GM18505 (cell line): ENCODE measurements around the gene DHX30.

Source experiments
- ATAC-seq: cut with Tn5 transposase; IDR thresholded peaks from one replicate; pipeline ENCODE4 v1.9.1; 2021; ENCODE audit not compliant: unreplicated experiment
- POLR2A ChIP-seq: IDR thresholded peaks from 4 replicates; pipeline ENCODE4 v1.6.1; 2011; ENCODE audit warnings: borderline replicate concordance; ENCODE audit not compliant: insufficient read depth, insufficient read length; ENCODE audit errors: extremely low read depth

The DHX30 gene

DNA sequence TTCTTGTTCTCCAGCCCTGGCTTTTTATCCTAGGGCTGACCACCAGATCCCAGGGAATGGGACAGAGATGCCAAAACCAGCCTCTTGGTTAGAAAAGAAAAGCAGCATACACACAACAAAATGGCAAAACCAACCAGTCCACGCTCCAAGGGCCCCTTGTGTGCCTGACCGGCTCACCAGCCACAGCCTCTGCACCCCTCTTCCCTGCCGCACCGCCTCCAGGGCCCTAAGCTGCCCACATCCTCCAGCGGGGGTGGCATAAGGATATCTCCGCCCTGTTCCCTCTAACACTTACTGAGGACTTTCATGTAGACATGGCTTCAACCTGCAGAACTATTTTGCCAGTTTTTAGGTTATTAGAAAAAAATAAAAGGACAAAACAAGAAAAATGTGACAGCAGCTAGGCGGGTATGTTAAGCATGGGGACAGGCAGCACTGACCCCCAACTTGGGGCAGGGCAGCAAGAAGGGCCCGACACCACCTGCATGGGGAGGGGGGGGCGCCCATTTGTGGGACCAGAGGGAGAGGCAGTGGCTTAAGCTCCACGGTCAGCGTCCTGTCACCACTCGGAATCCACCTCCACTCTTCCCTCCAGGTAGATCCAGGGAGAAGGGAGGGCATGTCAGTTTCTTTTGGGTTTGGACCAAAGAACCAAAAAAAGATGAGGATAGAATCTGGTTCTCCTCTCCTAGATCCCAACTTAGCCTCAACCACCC, 49.1 kb downstream of the DHX30 start:
- no peak for TF ChIP-seq POLR2A
- no peak for ATAC-seq

DNA sequence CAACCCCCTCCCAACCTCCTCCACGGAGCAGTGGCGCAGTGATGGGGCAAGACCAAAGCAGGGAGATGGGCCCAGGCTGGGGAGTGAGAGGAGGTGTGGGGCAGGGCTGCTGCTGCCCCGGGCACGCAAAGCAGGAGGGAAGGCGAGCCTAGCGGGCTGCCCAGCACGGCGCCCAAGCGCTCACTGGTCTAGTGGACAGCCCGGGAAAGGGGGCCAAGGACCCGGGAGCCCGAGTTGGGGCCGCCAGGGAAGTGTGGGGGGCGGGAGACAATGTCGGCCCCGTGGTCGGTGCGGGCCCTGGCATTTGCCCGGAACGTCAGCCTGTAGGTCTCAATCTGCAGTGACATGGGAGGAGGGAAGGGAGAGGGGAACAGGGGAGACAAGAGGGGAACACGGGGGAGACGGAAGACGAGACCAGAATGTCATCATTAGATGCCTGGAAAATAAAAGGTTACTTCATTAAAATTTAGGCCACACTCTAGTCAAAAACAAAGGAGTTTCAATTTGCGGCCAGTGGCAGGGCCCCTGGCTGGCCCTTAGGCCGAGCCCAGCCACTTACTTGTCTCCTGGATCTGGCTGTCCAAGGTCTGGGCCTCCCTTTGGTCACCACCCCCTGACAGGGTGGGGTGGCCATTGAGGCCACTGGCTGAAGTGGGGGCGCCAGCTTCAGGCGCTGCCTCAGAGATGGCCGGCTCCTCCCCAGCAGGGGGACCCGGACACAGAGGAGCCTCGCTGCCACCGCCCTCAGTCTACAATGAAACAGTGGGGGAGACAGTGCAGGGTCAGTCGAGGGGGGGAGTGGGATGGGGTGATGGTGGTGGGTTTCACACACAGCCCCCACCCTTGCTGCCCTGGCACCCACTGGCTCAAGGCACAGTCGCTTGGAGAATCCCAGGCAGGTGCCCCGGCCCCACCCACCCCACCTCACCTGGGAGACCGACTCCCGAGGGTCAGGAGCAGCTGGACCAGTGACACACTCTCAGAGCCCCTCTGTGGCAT, 50.0 kb downstream of the DHX30 start:
- TF ChIP-seq POLR2A: no peak
- ATAC-seq: no peak

- no peak for ATAC-seq
- TF ChIP-seq POLR2A: no peak
Observed at GRCh38 chr3:47854267-47854666, 51.3 kb downstream of the DHX30 start.

GRCh38 chr3:47854720-47855455, 52.0 kb downstream of the DHX30 start:
- ATAC-seq: no peak
- no peak for TF ChIP-seq POLR2A

DNA sequence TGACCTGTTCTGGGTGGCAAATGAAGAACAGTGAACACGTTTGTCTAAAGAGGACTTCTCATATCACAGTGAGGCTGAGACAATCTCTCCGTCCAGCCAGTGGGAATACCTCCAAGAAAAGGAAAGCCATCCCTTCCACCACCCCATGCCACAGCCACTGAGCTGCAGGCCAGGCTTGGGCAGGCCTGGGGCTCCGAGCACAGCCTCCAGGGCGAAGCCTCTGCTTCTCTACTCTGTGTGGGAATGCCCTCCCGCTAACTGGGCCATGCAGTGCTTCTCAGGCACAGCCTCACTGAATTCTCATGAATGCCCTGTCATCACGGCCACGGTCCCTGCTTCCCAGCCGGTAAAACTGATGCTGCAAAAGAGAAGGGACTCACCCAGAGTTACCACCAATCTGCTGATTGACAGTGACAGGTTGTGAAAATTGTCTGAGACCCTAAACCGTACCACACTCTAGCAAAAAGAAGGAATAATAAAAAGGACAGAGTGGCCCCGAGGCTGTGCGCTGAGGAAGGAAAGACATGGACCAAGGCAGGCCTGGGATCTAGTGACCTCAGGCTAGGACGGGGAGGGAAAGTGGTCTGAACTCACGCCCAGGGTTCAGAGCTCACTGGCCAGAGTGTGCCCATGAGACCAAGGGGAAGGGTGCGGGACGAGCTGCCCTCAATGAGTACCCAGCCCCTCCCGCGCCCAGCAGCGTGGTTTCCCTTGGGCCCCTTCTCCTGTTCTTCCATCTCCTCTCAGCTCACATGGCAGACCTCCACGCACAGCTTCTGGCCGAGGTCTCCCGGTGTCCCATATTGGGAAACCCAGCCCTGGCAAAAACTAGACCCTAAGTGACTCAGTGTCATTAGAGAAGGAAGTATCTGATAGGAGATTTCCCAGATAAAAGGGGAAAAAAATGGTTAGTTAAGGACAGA, 52.8 kb downstream of the DHX30 start:
- TF ChIP-seq POLR2A: no peak
- no peak for ATAC-seq

DNA sequence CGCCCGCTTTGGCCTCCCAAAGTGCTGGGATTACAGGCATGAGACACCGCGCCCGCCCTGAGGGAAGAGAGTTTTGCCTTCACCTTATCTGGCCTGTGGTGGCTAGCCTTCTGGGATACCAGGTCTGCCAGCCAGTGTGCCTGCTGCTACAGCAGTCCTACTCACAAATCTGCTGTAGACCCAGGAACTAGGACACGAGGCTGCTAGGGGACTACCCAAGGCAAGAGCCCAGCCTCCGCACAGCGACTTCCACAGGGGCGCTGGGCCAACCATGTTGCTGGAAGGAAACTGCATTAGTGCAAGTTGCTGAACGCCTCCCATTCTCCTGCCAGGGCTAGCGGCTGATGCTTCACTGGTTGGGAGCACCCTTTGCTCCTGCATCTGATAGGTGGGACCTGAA, 53.7 kb downstream of the DHX30 start:
- ATAC-seq: no peak
- TF ChIP-seq POLR2A: no peak

DNA sequence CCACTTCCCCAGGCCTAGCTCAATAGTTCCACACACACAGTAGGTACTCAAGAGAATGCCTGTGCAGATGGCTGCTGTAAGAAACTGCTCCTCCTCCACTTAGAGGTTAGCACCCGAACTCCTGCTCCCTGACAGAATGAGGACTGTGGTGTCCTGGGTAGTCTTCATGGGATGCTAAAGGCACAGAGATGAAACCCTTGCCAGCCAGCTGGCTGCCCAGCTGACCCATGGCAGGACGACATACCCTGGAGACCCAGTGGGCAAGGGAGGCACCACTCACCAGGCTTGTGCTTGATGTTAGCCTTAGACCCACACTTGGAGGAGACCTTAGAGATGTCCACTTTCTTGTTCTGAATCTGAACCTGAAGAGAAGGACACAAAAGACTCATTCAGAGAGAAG, 54.2 kb downstream of the DHX30 start:
- no peak for TF ChIP-seq POLR2A
- no peak for ATAC-seq

DNA sequence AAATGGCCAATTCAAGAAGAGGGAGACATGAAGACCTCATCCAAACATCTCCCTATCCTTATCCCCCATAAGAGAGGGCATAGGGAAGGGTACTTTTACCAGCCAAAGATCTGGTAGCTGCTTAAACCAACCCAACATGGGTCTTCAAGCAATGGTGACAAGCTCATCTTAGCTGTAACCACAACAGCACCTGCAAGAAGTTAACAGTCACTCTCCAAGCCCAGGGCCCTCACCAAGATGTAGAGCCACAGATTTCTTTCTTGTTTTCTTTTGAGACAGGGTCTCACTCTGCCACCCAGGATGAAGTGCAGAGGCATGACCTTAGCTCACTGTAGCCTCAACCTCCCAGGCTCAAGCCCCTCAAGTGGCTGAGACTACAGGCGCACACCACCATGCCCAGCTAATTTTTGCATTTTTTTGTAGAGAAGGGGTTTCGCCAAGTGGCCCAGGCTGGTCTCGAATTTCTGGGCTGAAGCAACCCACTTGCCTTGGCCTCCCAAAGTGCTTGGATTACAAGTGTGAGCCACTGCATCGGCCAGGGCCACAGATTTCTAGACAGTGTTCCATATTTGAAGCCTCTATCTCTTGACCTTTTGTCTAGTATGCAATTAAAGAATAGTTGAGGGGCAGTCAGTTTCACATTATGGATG, 57.1 kb downstream of the DHX30 start:
- no peak for ATAC-seq
- TF ChIP-seq POLR2A: no peak

DNA sequence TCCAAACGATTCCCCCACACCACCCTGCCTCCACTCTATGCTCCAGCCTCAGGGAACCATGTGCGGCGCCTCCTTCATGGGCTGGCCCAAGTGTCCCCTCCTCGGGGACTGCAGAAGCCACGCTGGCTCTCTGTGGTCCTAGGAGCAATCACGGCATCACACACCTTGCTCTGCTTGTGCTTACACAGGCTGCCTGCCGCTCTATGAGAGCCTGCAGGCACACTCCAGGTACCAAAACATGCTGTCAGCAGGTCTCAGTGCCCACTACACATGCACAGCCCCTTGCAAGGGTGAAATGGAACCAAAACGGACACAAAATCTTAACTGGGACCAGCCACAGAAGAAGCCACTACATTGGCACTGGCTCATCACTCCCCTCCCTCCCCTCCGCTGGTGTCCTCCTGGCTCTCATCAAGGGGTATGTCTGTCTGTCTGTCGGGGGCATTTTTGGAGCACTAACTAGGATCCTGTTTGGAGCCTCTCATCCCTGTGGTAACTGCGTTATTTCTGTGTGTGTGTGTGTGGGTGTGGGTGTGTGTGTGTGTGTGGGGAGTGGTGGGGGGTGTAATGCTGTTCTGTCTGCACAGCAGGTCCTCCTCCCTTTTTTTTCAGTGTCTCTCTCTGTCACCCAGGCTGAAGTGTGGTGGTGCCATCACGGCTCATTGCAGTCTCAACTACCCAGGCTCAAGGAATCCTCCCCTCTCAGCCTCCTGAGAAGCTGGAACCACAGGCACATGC, 60.6 kb downstream of the DHX30 start:
- TF ChIP-seq POLR2A: no peak
- no peak for ATAC-seq

- no peak for ATAC-seq
- TF ChIP-seq POLR2A: no peak
Observed at GRCh38 chr3:47865192-47865591, 62.3 kb downstream of the DHX30 start.

DNA sequence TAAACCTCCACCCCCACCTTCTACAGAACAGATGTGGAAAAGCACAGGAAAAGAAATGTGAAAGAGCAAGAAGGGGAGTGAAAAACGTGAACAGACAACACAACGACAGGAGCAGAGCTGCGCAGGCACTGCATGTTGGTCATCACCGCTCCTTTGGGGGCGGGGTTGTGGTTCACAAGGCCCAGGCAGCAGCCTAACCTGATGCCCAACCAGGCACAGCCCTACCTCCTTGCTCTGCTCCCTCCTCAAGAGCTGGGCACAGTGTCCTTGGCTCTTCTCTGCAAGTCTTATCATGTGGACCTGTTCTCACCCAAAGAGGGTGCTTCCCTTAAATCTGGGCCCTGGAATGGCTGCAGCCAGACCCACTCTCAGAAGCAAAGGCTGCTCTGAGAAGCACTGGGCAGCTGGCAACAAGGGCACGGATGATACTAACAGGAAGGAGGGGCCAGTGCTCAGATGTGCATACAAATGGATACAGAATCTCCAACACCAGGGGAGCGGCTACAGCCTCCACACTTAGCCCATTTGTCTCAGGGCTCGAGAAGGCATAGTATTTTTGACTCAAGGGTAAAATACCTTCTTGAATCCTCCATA, 64.6 kb downstream of the DHX30 start:
- ATAC-seq: no peak
- TF ChIP-seq POLR2A: no peak
